Inflammatory macrophage treated with lipopolysaccharide for 1 hour (primary cell): ENCODE results near the gene MCFD2.

Experiments
- DNase-seq, 2 donors: peaks; one replicate each; pipeline ENCODE4 v3.0.0-alpha.2; 2020 to 2022

Gene MCFD2

DNA sequence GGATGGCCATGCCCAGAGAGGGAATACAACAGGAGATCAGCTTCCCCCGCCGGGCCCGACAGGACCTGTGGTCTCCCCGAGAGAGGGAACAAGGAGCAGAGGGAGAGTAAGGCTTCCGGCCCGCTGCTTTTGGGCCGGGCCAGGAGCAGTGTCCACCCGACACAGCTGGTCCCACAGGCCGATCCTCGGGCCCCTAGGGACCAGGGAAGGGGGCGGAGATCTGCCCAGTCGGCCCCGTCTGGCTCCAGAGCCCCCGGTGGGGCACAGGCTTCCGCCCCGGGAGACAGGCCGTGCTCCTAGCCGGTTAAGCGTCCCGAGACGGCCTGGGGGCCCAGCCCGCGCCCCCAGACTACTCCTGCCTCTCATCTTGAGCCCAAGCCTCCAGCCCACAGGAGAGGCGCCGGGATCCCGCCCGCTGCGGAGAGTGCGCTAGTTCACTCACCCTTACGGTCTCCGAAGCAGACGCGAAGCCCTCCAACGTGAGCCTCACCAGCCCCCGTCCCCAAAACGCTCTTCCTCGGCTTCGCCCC, at the start of gene MCFD2:
Gene MCFD2, minus strand, starts transcription at position 526 of the 530 bp plus-strand sequence. CDS start 6,635 bp downstream, outside the sequence.
- no peak for DNase-seq

- no peak for DNase-seq
Observed at GRCh38 chr2:46964835-46965560, 49.4 kb upstream of the MCFD2 start.

DNA sequence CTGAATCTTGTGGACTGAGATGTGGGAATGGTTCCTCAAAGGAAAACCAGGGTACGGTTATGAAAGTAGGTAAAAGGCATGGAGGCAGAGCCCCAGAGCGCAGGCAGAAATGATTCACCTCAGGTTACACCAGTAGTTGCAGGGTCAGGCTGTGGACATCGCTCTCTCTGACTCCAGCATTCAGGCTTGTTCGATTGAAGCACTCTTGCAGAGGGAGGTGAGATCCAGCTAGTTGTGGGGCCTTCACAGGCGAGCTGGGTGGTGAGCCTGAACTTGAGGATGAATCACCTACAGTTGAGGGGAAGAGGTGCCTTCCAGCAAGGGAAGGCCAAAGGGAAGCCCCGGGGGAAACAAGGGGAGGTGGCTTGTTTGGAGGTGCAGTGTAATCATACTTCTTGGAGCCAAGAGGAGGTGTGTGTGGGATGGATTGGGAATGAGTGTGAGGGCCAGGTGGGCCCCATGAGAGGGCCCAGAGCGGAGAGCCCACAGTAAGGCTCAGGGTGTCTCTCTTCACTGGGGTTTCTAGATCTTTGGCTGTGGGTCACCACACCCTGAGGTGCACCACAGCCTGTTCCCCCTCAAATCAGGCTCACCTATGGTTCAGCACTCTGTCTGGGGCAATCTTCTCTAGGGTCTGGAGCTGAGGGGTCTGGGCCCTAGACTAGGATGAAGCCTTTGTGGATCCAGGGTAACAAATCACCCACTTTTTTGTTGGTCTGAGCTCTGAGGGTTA, 48.5 kb upstream of the MCFD2 start:
- DNase-seq: peak in 1 of 2 donors; percentile 56

DNA sequence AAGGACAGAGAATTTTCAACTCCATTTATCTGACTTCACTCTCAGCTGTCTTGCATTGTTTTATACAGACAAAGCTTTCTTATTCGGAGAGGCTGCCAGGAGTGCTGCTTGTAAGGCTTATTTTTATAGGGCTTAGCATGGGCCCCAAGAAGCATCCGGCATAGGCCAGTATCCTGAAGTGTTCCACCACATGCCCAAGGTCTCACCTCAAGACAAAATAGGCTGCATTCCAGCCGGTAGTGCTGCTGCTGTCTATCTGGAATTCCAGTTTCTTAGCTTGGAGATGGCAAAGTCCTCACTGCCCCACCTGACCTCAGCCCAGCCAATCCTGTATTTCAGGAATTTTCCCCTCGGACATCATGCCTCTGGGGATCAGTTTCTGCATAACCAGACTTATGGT, 47.6 kb upstream of the MCFD2 start:
- no peak for DNase-seq

GRCh38 chr2:46962751-46963150, 47.1 kb upstream of the MCFD2 start:
- no peak for DNase-seq

GRCh38 chr2:46960618-46961017, 45.0 kb upstream of the MCFD2 start:
- no peak for DNase-seq

GRCh38 chr2:46958431-46959017, 42.9 kb upstream of the MCFD2 start:
- DNase-seq: no peak

GRCh38 chr2:46956981-46957531, 41.5 kb upstream of the MCFD2 start:
- no peak for DNase-seq

DNA sequence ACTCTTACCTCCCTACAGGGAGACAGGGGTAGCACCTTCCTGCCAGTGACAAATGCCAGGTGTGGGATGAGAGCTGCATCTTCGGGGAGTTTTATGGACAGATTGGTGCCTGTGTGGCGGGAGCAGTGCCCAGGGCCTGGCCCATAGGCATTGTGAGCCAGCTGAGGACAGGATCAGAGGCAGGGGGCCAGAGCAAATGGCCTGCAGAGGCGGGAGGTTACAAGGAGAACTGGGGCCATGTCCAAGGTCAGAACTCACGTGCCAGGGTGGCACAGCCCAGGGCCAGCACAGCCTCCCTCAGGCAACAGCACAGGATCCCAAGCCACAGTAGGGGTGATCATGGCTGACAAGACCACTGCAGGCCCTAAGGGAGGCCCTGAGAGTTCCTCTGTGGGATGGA, 40.2 kb upstream of the MCFD2 start:
- DNase-seq: no peak

- DNase-seq: no peak
Observed at GRCh38 chr2:46954951-46955571, 39.5 kb upstream of the MCFD2 start.

DNA sequence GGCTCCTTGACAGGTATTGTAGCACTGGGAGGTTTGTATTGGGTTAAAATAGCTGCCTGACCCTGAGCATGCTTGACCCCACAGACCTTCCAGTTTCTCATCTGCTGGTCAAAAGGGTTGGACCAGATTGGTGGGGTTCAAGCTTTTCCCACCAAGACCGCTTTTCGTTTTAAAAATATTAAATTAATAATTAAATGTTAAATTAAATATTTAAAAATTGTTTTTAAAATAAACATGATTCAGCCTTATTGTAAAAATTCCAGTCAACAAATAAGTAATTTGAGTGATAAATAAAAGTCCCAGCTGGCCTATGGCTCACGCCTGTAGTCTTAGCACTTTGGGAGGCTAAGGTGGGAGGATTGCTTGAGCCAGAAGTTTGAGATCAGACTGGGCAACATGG, 36.6 kb upstream of the MCFD2 start:
- no peak for DNase-seq

- DNase-seq: no peak
Observed at GRCh38 chr2:46951290-46952064, 35.9 kb upstream of the MCFD2 start.

DNA sequence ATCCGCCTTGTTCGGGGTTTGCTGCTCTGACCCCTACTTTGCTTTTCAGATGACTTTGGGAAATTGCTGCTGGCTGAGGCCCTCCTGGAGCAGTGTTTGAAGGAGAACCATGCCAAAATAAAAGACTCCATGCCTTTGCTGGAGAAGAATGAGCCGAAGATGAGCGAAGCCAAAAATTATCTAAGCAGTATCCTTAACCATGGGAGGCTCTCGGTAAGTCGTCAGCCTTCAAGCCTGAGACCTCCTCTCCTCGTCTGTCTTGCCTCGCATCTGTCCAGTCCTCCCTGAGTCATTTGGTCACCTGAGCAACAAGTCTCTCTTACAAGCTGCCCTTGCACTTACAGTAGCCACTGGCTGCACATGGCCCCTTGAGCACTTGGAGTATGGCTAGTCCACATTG, 34.7 kb upstream of the MCFD2 start:
- no peak for DNase-seq

DNA sequence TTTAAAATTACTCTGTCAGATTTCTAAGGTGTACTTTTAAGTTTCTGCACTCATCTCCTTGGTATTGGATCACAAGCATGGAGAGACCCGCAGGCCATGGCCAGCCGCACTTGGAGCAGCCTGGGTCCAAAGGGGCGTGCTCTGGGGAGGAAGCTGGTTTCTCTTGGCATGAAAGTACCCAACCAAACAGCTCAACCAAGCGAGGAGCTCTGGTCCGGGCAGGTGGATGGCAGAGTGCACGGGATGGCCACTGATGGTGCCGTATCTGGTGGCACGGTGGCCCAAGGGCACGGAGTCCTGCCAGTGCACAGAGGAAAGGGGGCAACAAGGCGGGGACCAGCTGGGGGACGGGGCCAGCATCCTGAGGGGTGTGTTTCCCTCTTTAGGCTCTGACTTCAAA, 32.2 kb upstream of the MCFD2 start:
- no peak for DNase-seq

DNA sequence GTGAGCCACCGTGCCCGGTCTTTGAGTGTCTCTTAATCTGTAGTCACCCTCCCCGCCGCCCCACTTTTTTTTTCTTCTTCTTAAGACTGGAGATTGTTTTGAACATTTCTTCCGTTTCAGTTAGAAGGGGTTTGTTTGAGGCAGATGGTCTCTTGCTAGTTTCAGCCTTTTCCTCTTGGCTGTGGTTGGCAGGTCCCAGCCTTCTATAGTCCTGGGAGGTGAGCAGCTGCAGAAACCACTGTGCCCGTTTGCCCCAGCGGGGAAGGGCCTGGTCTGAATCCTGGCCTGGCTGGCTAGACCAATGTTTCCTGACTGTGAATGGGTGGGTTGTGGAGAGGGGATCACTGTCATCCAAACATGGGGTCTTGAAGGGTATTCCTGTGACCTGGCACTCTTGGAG, 30.1 kb upstream of the MCFD2 start:
- DNase-seq: no peak

DNA sequence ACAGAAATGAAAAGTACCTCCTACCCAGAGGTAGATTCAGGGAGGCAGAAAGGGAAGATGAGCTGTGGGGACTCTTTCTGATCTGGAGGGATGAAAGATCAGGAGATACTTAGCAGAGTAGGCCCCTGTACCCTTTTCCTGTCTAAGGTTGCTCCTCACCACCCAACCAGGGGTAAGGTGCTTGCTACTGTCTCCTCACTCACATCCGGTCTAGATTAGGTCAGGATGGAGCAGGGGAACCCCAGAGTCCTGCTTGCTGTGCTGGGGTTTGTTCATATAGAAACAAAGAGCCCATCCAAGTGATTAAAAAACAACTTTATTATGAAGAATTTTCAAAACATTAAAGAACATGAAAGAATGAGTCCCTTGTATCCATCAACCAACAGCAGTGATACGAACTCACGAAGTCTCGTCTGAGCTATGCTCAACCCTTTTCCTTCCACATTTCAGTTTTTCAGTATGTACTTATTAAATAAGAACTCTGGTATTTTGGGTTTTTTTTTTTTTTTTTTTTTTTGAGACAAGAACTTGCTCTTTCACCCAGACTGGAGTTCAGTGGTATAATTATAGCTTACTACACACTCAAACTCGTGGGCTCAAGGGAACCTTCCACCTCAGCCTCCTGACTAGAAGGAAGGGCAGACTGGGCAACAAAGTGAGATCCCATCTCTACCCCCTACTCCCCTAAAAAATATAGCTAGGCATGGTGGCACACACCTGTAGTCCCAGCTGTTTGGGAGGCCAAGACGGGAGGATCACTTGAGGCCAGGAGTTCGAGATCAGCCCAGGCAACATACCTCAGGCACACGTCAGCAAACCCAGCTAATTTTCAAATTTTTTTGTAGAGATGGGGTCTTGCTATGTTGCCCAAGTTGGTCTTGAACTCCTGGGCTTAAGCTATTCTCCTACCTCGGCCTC, 28.5 kb upstream of the MCFD2 start:
- peak in 1 of 2 donors; percentile 23 for DNase-seq

- no peak for DNase-seq
Observed at GRCh38 chr2:46942891-46943626, 27.5 kb upstream of the MCFD2 start.

DNA sequence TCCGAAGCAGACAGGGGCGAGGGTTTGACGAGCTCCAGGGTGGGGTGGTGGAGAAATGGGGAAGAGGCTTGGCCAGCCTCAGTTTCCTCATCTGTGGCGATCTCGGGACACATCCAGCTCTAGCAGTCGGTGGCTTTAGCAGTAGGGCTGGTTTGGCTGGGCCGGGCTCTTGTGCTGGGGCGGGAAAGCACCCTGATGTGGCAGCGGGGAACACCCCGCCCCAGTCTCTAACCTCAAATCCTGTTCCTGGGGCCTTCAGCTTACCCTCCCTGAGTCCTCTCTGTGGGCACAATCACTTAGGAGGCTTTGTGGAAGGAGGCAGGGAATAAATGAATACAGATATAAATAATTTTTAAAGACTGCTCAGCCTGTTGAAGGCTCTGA, 26.5 kb upstream of the MCFD2 start:
- DNase-seq: peak; percentile 69 to 75

- no peak for DNase-seq
Observed at GRCh38 chr2:46939626-46940359, 24.2 kb upstream of the MCFD2 start.

- DNase-seq: peak; percentile 26 to 36
Observed at GRCh38 chr2:46937471-46937901, 21.9 kb upstream of the MCFD2 start.
